KBM-7 (cell line): ENCODE results near the gene PRDM1.

ENCODE experiments used
- DNase-seq: peaks from one replicate; pipeline ENCODE4 v3.0.0-alpha.2; 2015
- in situ Hi-C: fragments of 300-500 bp; cut with MboI; formaldehyde crosslinking; loops from 2 replicates; pipeline ENCODE4 v1.14.3; 2020; ENCODE audit warnings: low sequenced_read_pairs, low pct_unique_long_range_greater_than_20kb, mixed read lengths

The PRDM1 gene

GRCh38 chr6:106090001-106090400 lies 3.9 kb downstream of the PRDM1 start:
- in situ Hi-C loops, result no loop called here
- DNase-seq, result peak; percentile 44

GRCh38 chr6:106092279-106092678 lies 6.1 kb downstream of the PRDM1 start:
- DNase-seq, result no peak
- in situ Hi-C loops, result no loop called here

- in situ Hi-C loops, result no loop called here
- DNase-seq, result no peak
Observed at GRCh38 chr6:106094261-106094963, 8.3 kb downstream of the PRDM1 start.

- DNase-seq, result no peak
- in situ Hi-C loops, result no loop called here
Observed at GRCh38 chr6:106094964-106095335, 8.8 kb downstream of the PRDM1 start.

- in situ Hi-C loops, result no loop called here
- DNase-seq, result peak; percentile 84
Observed at GRCh38 chr6:106097411-106098231, 11.5 kb downstream of the PRDM1 start.

GRCh38 chr6:106098383-106099234 lies 12.5 kb downstream of the PRDM1 start:
- in situ Hi-C loops, result no loop called here
- DNase-seq, result peak; percentile 76

- no peak for DNase-seq
- in situ Hi-C loops, result no loop called here
Observed at GRCh38 chr6:106099235-106099537, 13.1 kb downstream of the PRDM1 start.

DNA sequence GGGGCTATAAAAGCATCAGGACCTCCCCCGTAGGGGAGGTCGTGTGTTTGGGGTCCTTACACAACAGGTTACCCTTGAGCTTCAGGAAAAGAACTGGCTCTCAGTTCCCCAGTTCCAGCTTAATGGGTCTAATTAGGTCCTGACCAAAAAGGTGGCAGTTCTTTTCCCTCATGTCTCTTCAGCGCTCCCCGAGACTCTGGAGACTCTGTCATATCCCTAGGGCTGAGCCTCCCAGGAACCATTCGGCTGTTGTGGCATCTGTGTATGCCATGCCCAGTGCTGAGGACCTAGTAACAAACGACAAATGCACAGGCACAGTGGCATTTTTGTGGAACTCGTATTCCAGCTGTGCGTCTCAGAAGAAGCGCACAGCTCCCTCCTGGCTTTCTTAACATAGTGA lies 14.6 kb downstream of the PRDM1 start:
- in situ Hi-C loops, result no loop called here
- no peak for DNase-seq

- in situ Hi-C loops, result no loop called here
Observed at GRCh38 chr6:106101466-106101865, 15.3 kb downstream of the PRDM1 start.

DNA sequence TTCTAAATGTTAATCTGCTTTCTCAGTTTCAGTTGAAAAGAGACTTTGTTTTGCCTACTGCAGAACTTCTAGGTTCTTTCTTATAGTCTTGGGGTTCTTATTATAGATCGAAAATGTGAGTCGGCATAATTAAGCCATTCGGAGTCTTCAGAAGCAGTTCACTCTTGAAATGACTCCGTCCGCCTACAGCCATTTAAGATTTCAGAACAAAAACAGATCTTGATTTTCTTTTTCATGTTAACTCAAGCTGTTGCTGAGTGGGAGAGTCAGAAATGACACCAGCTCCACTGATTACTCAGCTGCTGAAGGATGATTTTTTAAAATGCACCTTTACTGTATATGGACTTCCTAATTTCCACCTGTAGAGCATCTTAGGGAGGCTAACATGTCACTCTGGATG lies 15.9 kb downstream of the PRDM1 start:
- DNase-seq, result no peak
- in situ Hi-C loops, result no loop called here

More at GRCh38 chr6:106101466-106101865, 15.3 kb downstream of the PRDM1 start:
- no peak for DNase-seq

- in situ Hi-C loops, result no loop called here
- no peak for DNase-seq
Observed at GRCh38 chr6:106102967-106103727, 17.0 kb downstream of the PRDM1 start.

DNA sequence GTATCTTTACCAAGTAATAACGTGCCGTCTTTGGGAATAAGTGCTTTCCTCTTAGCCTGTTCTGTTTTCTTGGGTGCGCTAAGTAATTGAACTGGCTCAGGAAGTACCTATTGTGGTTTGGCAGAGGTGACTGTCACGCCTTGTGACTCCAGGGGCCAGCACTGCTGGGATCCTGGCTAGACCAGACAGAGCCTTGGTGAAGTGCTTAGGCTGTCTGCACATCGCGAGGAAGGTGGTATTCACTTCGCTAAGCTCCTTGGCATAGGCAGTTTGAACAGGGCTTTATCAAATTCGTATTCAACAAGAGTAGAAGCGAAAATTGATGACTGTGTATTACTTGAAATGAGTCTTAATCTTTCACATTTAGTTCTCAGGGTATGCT lies 17.6 kb downstream of the PRDM1 start:
- peak; percentile 72 for DNase-seq
- in situ Hi-C loops, result no loop called here

- in situ Hi-C loops, result no loop called here
- no peak for DNase-seq
Observed at GRCh38 chr6:106104476-106104875, 18.3 kb downstream of the PRDM1 start.

DNA sequence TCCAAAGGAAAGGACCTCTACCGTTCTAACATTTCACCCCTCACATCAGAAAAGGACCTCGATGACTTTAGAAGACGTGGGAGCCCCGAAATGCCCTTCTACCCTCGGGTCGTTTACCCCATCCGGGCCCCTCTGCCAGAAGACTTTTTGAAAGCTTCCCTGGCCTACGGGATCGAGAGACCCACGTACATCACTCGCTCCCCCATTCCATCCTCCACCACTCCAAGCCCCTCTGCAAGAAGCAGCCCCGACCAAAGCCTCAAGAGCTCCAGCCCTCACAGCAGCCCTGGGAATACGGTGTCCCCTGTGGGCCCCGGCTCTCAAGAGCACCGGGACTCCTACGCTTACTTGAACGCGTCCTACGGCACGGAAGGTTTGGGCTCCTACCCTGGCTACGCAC lies 18.8 kb downstream of the PRDM1 start:
- DNase-seq, result no peak
- in situ Hi-C loops, result no loop called here

DNA sequence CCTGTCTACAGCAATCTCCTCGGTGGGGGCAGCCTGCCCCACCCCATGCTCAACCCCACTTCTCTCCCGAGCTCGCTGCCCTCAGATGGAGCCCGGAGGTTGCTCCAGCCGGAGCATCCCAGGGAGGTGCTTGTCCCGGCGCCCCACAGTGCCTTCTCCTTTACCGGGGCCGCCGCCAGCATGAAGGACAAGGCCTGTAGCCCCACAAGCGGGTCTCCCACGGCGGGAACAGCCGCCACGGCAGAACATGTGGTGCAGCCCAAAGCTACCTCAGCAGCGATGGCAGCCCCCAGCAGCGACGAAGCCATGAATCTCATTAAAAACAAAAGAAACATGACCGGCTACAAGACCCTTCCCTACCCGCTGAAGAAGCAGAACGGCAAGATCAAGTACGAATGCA lies 19.4 kb downstream of the PRDM1 start:
- no peak for DNase-seq
- in situ Hi-C loops, result no loop called here

DNA sequence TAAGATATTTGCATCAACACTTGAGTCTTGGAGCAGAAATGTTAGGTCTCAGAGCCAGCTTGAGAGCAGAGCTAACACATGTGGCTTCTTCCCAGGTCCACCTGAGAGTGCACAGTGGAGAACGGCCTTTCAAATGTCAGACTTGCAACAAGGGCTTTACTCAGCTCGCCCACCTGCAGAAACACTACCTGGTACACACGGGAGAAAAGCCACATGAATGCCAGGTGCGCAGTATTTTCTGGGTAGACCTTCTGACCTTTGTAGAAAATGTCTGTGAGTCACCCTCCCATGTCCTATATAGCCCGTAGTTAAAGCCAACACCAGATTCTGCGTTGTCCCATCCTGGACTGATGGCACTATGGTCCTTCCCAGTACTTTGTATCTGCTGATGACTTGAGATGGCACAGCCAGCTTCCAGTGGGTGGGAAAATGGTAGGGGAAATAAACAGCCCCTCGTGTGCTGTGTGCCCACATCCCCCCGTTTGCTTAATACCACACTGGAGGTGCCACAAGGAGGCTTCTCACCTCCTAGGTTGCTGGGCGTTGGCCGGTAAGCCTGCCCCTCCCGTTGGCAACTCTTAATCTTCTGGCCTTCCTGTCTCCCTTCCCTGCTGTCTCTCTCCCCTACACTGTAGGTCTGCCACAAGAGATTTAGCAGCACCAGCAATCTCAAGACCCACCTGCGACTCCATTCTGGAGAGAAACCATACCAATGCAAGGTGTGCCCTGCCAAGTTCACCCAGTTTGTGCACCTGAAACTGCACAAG lies 20.3 kb downstream of the PRDM1 start:
- DNase-seq, result no peak
- in situ Hi-C loops, result no loop called here

GRCh38 chr6:106107043-106107613 lies 21.0 kb downstream of the PRDM1 start:
- no peak for DNase-seq
- in situ Hi-C loops, result no loop called here

GRCh38 chr6:106108129-106108528 lies 22.0 kb downstream of the PRDM1 start:
- no peak for DNase-seq
- in situ Hi-C loops, result no loop called here
